Keratinocyte (primary cell): ENCODE results near the gene MPND. TPM values are rescaled to one million over a fixed set of nuclear protein-coding genes. Genes with fewer than 3 reads are reported as not detected.
A peak's percentile ranks its signal among the peaks of the same experiment; 100 is the strongest.

Experiments used
- DNase-seq: peaks from one replicate; pipeline ENCODE4 v3.0.0-alpha.2; 2011; ENCODE audit warnings: low read depth, missing footprints, low spot score
- FAIRE-seq: peaks from 2 replicates; lab custom pipeline; 2011; peaks lifted over from hg19 to GRCh38; lab: Jason Lieb, UNC
- H2AFZ ChIP-seq: 2 replicates; pipeline ENCODE4 v1.6.0; 2012; ENCODE audit warnings: low read length, control low read depth, inconsistent platforms; ENCODE audit not compliant: control insufficient read depth
- H3K27ac ChIP-seq: 2 replicates; pipeline ENCODE4 v1.5.1; 2011; ENCODE audit warnings: low read length; ENCODE audit not compliant: control insufficient read depth, insufficient read depth
- H3K27me3 ChIP-seq: 3 replicates; pipeline ENCODE4 v1.6.0; 2011; ENCODE audit warnings: low read length; ENCODE audit not compliant: control insufficient read depth, insufficient read depth; ENCODE audit errors: extremely low read depth
- H3K36me3 ChIP-seq, 2 experiments: 2 replicates in 1 of 2; 3 replicates in 1 of 2; pipeline ENCODE4 v1.5.1; 2011; ENCODE audit warnings: low read length in 2 of 2, mild to moderate bottlenecking in 1 of 2; ENCODE audit not compliant: control insufficient read depth in 2 of 2, insufficient read depth in 2 of 2; ENCODE audit errors: extremely low read depth in 1 of 2
- H3K4me1 ChIP-seq: 3 replicates; pipeline ENCODE4 v1.5.1; 2011; ENCODE audit warnings: low read length; ENCODE audit not compliant: control insufficient read depth, insufficient read depth; ENCODE audit errors: extremely low read depth
- H3K4me2 ChIP-seq: 3 replicates; pipeline ENCODE4 v1.6.0; 2011; ENCODE audit warnings: low read depth, low read length; ENCODE audit not compliant: control insufficient read depth, insufficient read depth; ENCODE audit errors: extremely low read depth
- H3K4me3 ChIP-seq, 3 experiments: fragments of 200-600 bp in 1 of 3; sonication (generic) in 1 of 3; 2 replicates in 2 of 3; 3 replicates in 1 of 3; pipeline ENCODE4 v1.5.1; 2011 to 2016; ENCODE audit warnings: low read length in 3 of 3, mild to moderate bottlenecking in 3 of 3, control low read depth in 2 of 3, inconsistent platforms in 1 of 3, low read depth in 1 of 3, mixed read lengths in 1 of 3, mixed run types in 1 of 3, moderate library complexity in 1 of 3; ENCODE audit not compliant: control insufficient read depth in 2 of 3, insufficient read depth in 2 of 3; ENCODE audit errors: extremely low read depth in 1 of 3
- H3K79me2 ChIP-seq: 2 replicates; pipeline ENCODE4 v1.6.0; 2012; ENCODE audit warnings: low read length; ENCODE audit not compliant: control insufficient read depth, insufficient read depth
- H3K9ac ChIP-seq: 3 replicates; pipeline ENCODE4 v1.6.0; 2011; ENCODE audit warnings: low read length; ENCODE audit not compliant: control insufficient read depth, insufficient read depth; ENCODE audit errors: extremely low read depth
- H3K9me1 ChIP-seq: 3 replicates; pipeline ENCODE4 v1.6.0; 2011; ENCODE audit warnings: low read length; ENCODE audit not compliant: control insufficient read depth, insufficient read depth; ENCODE audit errors: extremely low read depth
- H3K9me3 ChIP-seq: 2 replicates; pipeline ENCODE4 v1.5.1; 2012; ENCODE audit warnings: low read depth, low read length; ENCODE audit not compliant: control insufficient read depth
- H4K20me1 ChIP-seq: 3 replicates; pipeline ENCODE4 v1.6.0; 2011; ENCODE audit warnings: low read length; ENCODE audit not compliant: control insufficient read depth, insufficient read depth; ENCODE audit errors: extremely low read depth
- EZH2 ChIP-seq: IDR thresholded peaks from one replicate; pipeline ENCODE4 v1.6.1; 2012; ENCODE audit warnings: inconsistent platforms, mild to moderate bottlenecking, low read length, moderate library complexity
- dilution Hi-C: fragments of 300-500 bp; cut with MboI; formaldehyde crosslinking; loops from one replicate; pipeline ENCODE4 v1.7.0; 2020; ENCODE audit warnings: low sequenced_read_pairs; ENCODE audit not compliant: extremely low pct_ligation_motif_present
- polyA plus RNA-seq, 5 experiments: library from polyadenylated mRNA; depleted of rRNA in 3 of 5; stranded (reverse) in 3 of 5; stranded (forward) in 1 of 5; unstranded in 1 of 5; fragments of >200 nt; gene quantifications; 1 replicate in 1 of 5; 2 replicates in 3 of 5; 3 replicates in 1 of 5; pipeline versions ENCODE4 v1.2.1 to v1.2.3, GENCODE V29; 2011 to 2012; ENCODE audit warnings: missing spikeins in 2 of 5, low read depth in 1 of 5, low replicate concordance in 1 of 5
- TF ChIP-seq, protein P1 (sequence below), 3 experiments: IDR thresholded peaks in 1 of 3; conservative IDR thresholded peaks in 1 of 3; optimal IDR thresholded peaks in 1 of 3; 2 replicates in 2 of 3; 3 replicates in 1 of 3; pipeline versions ENCODE3 to v1.5.1; 2011; ENCODE audit warnings: low read length in 3 of 3, mild to moderate bottlenecking in 3 of 3, moderate library complexity in 2 of 3, control low read depth in 1 of 3, inconsistent platforms in 1 of 3; ENCODE audit not compliant: insufficient read depth in 2 of 3; ENCODE audit errors: extremely low read depth in 1 of 3

MPND gene
- polyA plus RNA-seq, 1 donor (not counting 4 experiments of a cell fraction or from before 2014, with no cell fraction given) = 4.2 TPM

DNA sequence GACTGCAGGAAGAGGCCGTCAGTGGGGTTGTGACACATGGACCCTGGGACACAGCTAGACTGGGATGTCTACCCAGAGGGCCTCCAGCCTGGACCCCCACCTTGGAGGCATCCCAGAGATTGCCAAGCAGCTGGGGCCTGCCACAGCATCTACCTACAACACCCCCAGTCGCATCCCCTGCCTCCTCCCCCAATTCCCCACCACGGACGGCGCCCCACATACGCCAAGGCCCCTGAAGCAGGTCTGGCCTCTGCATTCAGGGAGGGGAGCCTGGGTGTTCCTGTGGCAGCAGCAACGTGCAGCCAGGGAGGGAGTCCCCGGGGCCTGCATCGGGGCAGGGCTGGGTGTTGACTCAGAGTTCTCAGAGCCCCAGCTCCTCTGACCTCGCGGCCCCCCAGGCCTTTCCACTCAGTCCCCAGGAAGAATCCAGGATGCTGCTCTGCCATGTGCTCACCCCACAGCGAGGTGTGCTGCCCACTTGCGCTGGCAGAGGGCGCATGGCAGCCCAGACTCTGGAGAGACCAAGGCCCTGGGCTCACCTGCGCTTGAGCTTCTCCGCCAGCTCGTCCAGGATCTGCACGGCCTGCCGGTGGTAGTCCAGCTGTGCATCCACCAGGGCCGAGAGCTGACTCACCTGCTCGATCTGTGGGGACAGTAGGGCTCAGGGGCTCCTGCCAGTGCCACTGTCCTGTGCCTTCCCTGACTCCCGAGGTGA lies 19.6 kb downstream of the MPND start:
- Histone ChIP-seq H2AFZ (no peak overlapping the region), H3K9me3 (no peaks in the 10 kb centered on the region), H3K27ac (no peak overlapping the region), H4K20me1 (no peaks in the 10 kb centered on the region), H3K9me1 (no peaks in the 10 kb centered on the region), H3K36me3 (peaks cover 31 to 46% of the 10 kb centered on the region in 2 experiments), H3K4me1 (no peaks in the 10 kb centered on the region), H3K9ac (no peak overlapping the region), H3K4me2 (no peak overlapping the region), H3K4me3 (no peak overlapping the region), H3K79me2 (peaks cover 12% of the 10 kb centered on the region), H3K27me3 (no peaks in the 10 kb centered on the region)
- FAIRE-seq (no peak), DNase-seq (no peak)
- dilution Hi-C loops = no loop called here
- TF ChIP-seq, protein P1, sequence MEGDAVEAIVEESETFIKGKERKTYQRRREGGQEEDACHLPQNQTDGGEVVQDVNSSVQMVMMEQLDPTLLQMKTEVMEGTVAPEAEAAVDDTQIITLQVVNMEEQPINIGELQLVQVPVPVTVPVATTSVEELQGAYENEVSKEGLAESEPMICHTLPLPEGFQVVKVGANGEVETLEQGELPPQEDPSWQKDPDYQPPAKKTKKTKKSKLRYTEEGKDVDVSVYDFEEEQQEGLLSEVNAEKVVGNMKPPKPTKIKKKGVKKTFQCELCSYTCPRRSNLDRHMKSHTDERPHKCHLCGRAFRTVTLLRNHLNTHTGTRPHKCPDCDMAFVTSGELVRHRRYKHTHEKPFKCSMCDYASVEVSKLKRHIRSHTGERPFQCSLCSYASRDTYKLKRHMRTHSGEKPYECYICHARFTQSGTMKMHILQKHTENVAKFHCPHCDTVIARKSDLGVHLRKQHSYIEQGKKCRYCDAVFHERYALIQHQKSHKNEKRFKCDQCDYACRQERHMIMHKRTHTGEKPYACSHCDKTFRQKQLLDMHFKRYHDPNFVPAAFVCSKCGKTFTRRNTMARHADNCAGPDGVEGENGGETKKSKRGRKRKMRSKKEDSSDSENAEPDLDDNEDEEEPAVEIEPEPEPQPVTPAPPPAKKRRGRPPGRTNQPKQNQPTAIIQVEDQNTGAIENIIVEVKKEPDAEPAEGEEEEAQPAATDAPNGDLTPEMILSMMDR (optimal IDR thresholded peaks at IDR 0.05 in 1 of 3, IDR thresholded peaks at IDR 0.05 in 1 of 3, conservative IDR thresholded peaks at IDR 0.05 in 1 of 3; ENCODE audit: extremely low read depth in 1 of 3, insufficient read depth in 2 of 3, low read length in 3 of 3) = peak; percentile 22 to 49 (median 25)
- no peak for TF ChIP-seq EZH2

DNA sequence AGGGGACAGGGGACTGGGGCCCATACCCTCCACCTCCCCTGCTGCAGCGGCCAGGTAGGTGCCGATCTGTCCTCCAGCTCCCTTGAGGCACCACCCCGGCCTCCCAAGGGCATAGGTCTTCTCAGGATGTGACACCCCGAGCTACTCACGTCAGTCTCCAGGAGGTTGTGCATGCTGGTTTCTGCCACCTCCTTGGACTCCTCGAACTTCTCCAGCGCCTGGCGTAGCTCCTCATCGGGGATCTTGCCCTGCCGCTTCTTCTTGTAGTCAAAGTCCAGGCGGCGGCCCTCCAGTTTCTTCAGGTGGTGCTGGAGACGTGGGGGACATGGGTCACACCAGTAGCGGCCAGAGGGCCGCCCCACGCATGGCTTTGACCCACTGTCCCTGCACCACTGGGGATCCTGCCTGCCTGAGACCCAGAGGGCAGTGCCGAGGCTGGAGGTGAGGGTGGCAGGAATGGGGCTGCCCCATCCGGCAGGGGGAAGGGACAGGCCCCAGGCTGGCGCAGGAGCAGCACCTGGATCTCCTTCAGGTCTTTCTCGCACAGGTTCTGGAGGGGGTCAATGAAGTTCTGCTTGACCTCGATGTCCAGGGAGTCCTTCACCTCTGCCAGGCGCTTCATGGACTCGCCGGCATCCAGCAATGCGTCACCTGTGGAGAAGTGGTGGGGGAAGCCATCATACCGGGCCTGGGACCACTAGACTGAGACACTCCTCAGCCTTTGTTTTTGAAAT lies 20.4 kb downstream of the MPND start:
- H3K4me3 ChIP-seq = no peak overlapping the region
- no peaks in the 10 kb centered on the region for H3K27me3 ChIP-seq
- FAIRE-seq = no peak
- H3K27ac ChIP-seq = no peak overlapping the region
- H3K4me2 ChIP-seq = no peak overlapping the region
- dilution Hi-C loops = no loop called here
- no peak overlapping the region for H3K9ac ChIP-seq
- peaks cover 34 to 46% of the 10 kb centered on the region in 2 experiments for H3K36me3 ChIP-seq
- TF ChIP-seq, protein P1 (optimal IDR thresholded peaks at IDR 0.05 in 1 of 3, IDR thresholded peaks at IDR 0.05 in 1 of 3, conservative IDR thresholded peaks at IDR 0.05 in 1 of 3; ENCODE audit: extremely low read depth in 1 of 3, insufficient read depth in 2 of 3, low read length in 3 of 3) = no peak
- TF ChIP-seq EZH2 = no peak
- no peaks in the 10 kb centered on the region for H4K20me1 ChIP-seq
- peaks cover 7% of the 10 kb centered on the region for H3K4me1 ChIP-seq
- H3K79me2 ChIP-seq = peaks cover 19% of the 10 kb centered on the region
- no peaks in the 10 kb centered on the region for H3K9me3 ChIP-seq
- no peak for DNase-seq
- H3K9me1 ChIP-seq = no peaks in the 10 kb centered on the region
- H2AFZ ChIP-seq = no peak overlapping the region
